Upper lobe of left lung (tissue), 4 donors: Measurements from ENCODE around the gene CUL7.

Experiments
- CTCF ChIP-seq, 6 experiments: fragments of 450-650 bp in 4 of 6; fragments of 200-600 bp in 2 of 6; sonication (generic) in 2 of 6; IDR thresholded peaks; one replicate each; pipeline ENCODE4 v1.5.1; 2016 to 2019; ENCODE audit warnings: antibody characterized with exemption in 6 of 6
- EP300 ChIP-seq, 4 donors: sonication (generic); formaldehyde crosslinking; IDR thresholded peaks; one replicate each; pipeline ENCODE4 v1.5.1; 2017; ENCODE audit warnings: antibody characterized with exemption in 4 of 4, control low read depth in 2 of 4
- POLR2A ChIP-seq, 4 donors: fragments of 450-650 bp; IDR thresholded peaks; one replicate each; pipeline ENCODE4 v1.5.1; 2016 to 2017; ENCODE audit warnings: antibody characterized with exemption in 4 of 4, mild to moderate bottlenecking in 2 of 4

DNA sequence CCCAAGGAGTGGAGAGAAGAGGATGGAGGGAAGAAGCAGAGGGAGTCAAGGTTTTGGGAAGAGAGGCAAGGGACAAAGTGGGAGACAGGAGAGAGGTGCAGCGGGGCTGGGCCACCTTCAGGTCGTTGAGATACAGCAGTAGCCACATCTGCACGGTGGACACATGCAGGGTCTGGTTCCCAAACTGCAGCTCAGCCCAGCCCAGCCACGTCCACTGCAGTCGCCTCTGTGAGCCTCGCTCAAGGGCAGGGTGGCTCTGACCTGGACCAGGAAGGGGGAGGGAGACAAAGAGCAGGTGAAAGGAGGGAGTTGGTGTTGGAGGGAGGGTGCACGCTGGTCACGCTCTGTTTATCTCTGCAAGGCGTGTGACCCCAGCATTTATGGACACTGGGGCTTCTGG is 14.9 kb downstream of the CUL7 start:
- no peak for TF ChIP-seq CTCF (IDR thresholded peaks at IDR 0.05)
- no peak for TF ChIP-seq POLR2A (IDR thresholded peaks at IDR 0.05)
- TF ChIP-seq EP300 (IDR thresholded peaks at IDR 0.05): no peak
